HepG2 (cell line): ENCODE data around the gene NRG3. TPM values are rescaled to one million over a fixed set of nuclear protein-coding genes. Genes with fewer than 3 reads are reported as not detected.

Experiments
- ATAC-seq: fragments of 200-7000 bp; cut with Tn5 transposase; 3 replicates; pipeline ENCODE4 v1.9.1; 2020; ENCODE audit warnings: mild to moderate bottlenecking, moderate library complexity
- BruUV-seq: library from RNA; stranded (reverse); fragments of 400-500 nt; replicated peaks from 2 replicates; lab custom pipeline; 2021; lab: Mats Ljungman, UMichigan
- CTCF ChIA-PET: fragments of 300-600 bp; formaldehyde crosslinking; extraction: SDS; loops from one replicate; lab custom pipeline; 2021; ENCODE audit warnings: low total read pairs, inconsistent platforms, low intra/inter-chr PET ratio; lab: Yijun Ruan, JAX
- POLR2A ChIA-PET: fragments of 350-600 bp; sonication (Branson Sonifier 250); formaldehyde crosslinking; loops from one replicate; lab custom pipeline; 2020; ENCODE audit warnings: antibody characterized with exemption, inconsistent platforms; lab: Yijun Ruan, JAX
- DNase-seq: peaks from one replicate; pipeline ENCODE4 v3.0.0-alpha.2; 2015; ENCODE audit warnings: low spot score
- FAIRE-seq: peaks from 3 replicates; lab custom pipeline; 2011; peaks lifted over from hg19 to GRCh38; lab: Jason Lieb, UNC
- H2AFZ ChIP-seq: one replicate; pipeline ENCODE4 v1.6.1; 2011; ENCODE audit warnings: low read length, inconsistent platforms
- H3K27ac ChIP-seq: fragments of 300-600 bp; 3 replicates; pipeline ENCODE4 v1.8.0; 2011; ENCODE audit warnings: mixed run types, mild to moderate bottlenecking, mixed read lengths, low read length, inconsistent platforms; ENCODE audit not compliant: insufficient read depth; ENCODE audit errors: extremely low read length
- H3K27me3 ChIP-seq, 2 experiments: fragments of 200-600 bp in 1 of 2; 2 replicates in 1 of 2; 3 replicates in 1 of 2; pipeline versions ENCODE4 v1.6.0 to v1.8.0; 2011; ENCODE audit warnings: low read length in 2 of 2, mild to moderate bottlenecking in 2 of 2, moderate library complexity in 2 of 2, inconsistent platforms in 1 of 2; ENCODE audit not compliant: insufficient read depth in 2 of 2, control insufficient read depth in 1 of 2
- H3K36me3 ChIP-seq, 2 experiments: fragments of 200-600 bp in 1 of 2; replicated peaks in 1 of 2; 2 replicates in 1 of 2; 3 replicates in 1 of 2; pipeline versions ENCODE4 v1.5.1 to v1.8.0; 2011; ENCODE audit warnings: low read length in 2 of 2, inconsistent platforms in 1 of 2; ENCODE audit not compliant: insufficient read depth in 2 of 2, control insufficient read depth in 1 of 2
- H3K4me1 ChIP-seq: 2 replicates; pipeline ENCODE4 v1.5.1; 2012; ENCODE audit warnings: low read length, inconsistent platforms; ENCODE audit not compliant: insufficient read depth
- H3K4me2 ChIP-seq: 2 replicates; pipeline ENCODE4 v1.6.0; 2011; ENCODE audit warnings: low read depth, low read length, inconsistent platforms
- H3K4me3 ChIP-seq, 3 experiments: fragments of 200-600 bp in 1 of 3; sonication (generic), shearing (Covaris generic) in 1 of 3; replicated peaks in 1 of 3; 2 replicates each; pipeline ENCODE4 v1.5.1; 2011 to 2016; ENCODE audit warnings: low read length in 3 of 3, inconsistent platforms in 2 of 3, low read depth in 2 of 3, mild to moderate bottlenecking in 2 of 3, control low read depth in 1 of 3, mixed read lengths in 1 of 3; ENCODE audit not compliant: insufficient read depth in 1 of 3
- H3K79me2 ChIP-seq: one replicate; pipeline ENCODE4 v1.6.1; 2011; ENCODE audit warnings: low read length, inconsistent platforms; ENCODE audit not compliant: insufficient read depth
- H3K9ac ChIP-seq: 2 replicates; pipeline ENCODE4 v1.6.0; 2011; ENCODE audit warnings: mild to moderate bottlenecking, low read depth, low read length, inconsistent platforms; ENCODE audit not compliant: insufficient read depth
- H3K9me3 ChIP-seq: 2 replicates; pipeline ENCODE4 v1.5.1; 2012; ENCODE audit warnings: mild to moderate bottlenecking, low read length
- H4K20me1 ChIP-seq: 2 replicates; pipeline ENCODE4 v1.6.0; 2011; ENCODE audit warnings: inconsistent platforms, mild to moderate bottlenecking, low read length, moderate library complexity; ENCODE audit not compliant: insufficient read depth
- RELA ChIP-seq: sonication (generic); formaldehyde crosslinking; IDR thresholded peaks from 2 replicates; pipeline ENCODE4 v1.4.0; 2020; ENCODE audit warnings: missing genetic modification reagents
- ZNF232 ChIP-seq: sonication (generic); formaldehyde crosslinking; IDR thresholded peaks from 2 replicates; pipeline ENCODE4 v1.4.0; 2020; ENCODE audit warnings: missing genetic modification reagents, borderline replicate concordance
- ZNF317 ChIP-seq: sonication (generic); formaldehyde crosslinking; IDR thresholded peaks from 2 replicates; pipeline ENCODE4 v1.5.0; 2020; ENCODE audit warnings: mild to moderate bottlenecking, missing genetic modification reagents
- ZNF746 ChIP-seq: sonication (generic); formaldehyde crosslinking; IDR thresholded peaks from 2 replicates; pipeline ENCODE4 v1.8.0; 2022; ENCODE audit warnings: mild to moderate bottlenecking, missing genetic modification reagents
- WGBS: methylation state at CpG from one replicate; pipeline ENCODE4 v1.1.6; 2017; ENCODE audit warnings: low lambda C conversion rate; 5-methylcytosine and 5-hydroxymethylcytosine counted together
- in situ Hi-C: cut with HindIII; loops from 2 replicates; pipeline ENCODE4 v1.10.0; 2017; ENCODE audit warnings: low pct_unique_long_range_greater_than_20kb; ENCODE audit not compliant: extremely low pct_ligation_motif_present
- intact Hi-C: fragments of 100-400 bp; cut with micrococcal nuclease; formaldehyde crosslinking; loops from one replicate; pipeline ENCODE4 v1.10.0; 2022; ENCODE audit not compliant: unreplicated experiment
- polyA plus RNA-seq, 8 experiments: library from polyadenylated mRNA; depleted of rRNA in 3 of 8; stranded (reverse) in 7 of 8; unstranded in 1 of 8; fragments of >200 nt; fragmentation: Illumina TruSeq in 4 of 8; extraction: Trizol in 4 of 8; gene quantifications; 2 replicates each; pipeline versions ENCODE4 v1.2.1 to v1.2.3, GENCODE V29; 2011 to 2016; ENCODE audit warnings: low read depth in 4 of 8, missing spikeins in 1 of 8, mixed read lengths in 1 of 8; ENCODE audit not compliant: insufficient read depth in 1 of 8
- total RNA-seq, 5 experiments: library from RNA; depleted of rRNA; stranded (reverse); fragments of >200 nt; fragmentation: Illumina TruSeq; extraction: Trizol; gene quantifications; 2 replicates each; pipeline ENCODE4 v1.2.3, GENCODE V29; 2016; ENCODE audit warnings: low read depth in 1 of 5
- TF ChIP-seq, protein P1 (sequence below): IDR thresholded peaks from 2 replicates; pipeline ENCODE4 v1.6.1; 2016; ENCODE audit warnings: low read depth, control low read depth

Gene NRG3
- total and polyA plus RNA-seq, 2 of the 13 experiments (the other 11 are each of a cell fraction or from before 2014, with no cell fraction given): not detected

DNA sequence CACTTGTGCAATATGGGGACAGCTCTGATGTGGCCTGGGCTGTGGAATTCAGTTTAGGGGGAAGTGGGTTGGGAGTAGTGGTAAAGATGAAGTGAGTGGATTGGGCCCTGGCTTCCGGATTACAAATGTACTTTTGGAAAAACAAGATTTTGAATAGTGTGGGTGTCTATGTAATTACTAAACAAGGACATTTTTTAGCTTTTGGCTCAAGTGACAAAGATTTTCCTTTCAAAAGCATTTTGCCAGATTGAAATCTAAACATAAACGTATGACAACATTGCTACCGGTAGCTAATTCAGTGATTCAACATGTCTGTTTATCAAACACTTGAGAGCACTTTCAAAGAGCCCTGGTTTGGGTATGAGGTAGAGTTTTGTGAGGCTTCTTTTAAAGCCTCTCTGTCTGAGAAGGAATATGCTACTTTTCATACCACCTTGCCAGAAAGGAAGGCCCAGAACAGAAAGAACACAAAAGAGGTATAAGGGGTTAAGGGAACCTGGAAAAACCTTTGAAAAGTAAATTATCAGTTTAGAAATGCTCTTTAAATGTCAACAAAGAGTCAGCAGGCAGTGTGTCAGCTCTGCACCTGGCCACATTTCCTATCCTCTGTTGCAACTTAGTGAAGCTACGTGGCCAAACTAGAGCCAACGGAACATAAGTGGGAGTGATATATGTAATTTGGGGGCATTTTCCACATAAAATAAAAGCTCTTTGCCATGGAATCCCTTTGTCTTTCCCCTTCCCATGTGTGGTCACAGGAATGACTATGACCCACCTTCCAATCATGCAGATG, 516.1 kb downstream of the NRG3 start:
- H3K27ac ChIP-seq: no peak overlapping the region
- H2AFZ ChIP-seq: no peak overlapping the region
- FAIRE-seq (no peak), DNase-seq (no peak), ATAC-seq (no peak)
- no peaks in the 10 kb centered on the region for H4K20me1 ChIP-seq
- no peaks in the 10 kb centered on the region for H3K36me3 ChIP-seq
- H3K4me1 ChIP-seq: no peaks in the 10 kb centered on the region
- no peak for TF ChIP-seq RELA
- no peak for TF ChIP-seq ZNF746
- H3K27me3 ChIP-seq: no peaks in the 10 kb centered on the region
- no peak overlapping the region for H3K4me2 ChIP-seq
- ChIA-PET CTCF (no interaction called here), POLR2A (no interaction called here)
- 4% methylated on average over 5 of the region's 5 CpGs for WGBS
- peaks cover 91% of the 10 kb centered on the region for H3K9me3 ChIP-seq
- in situ Hi-C loops: no loop called here
- no peak overlapping the region for H3K9ac ChIP-seq
- no peak overlapping the region for H3K4me3 ChIP-seq
- H3K79me2 ChIP-seq: no peaks in the 10 kb centered on the region
- no TSS peak for BruUV-seq
- intact Hi-C loops: no loop called here

DNA sequence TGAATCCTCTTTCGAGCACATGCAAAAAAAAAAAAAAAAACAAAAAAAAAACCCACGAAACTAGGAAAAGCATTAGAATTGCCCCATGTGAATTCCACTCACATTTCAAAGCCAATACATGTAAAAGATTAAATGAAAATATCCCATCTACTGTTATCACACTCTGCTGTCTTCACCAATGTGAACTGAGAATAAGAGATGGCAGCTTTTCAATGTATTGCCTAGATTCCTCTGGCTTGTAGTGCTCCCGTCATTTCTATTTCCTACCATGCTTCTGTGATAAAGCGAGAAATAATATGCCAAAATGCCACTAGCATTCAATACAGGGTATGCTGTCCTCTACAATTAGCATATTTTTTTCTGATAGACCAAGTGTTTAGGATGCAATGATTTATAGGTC, 517.0 kb downstream of the NRG3 start:
- FAIRE-seq: no peak
- H4K20me1 ChIP-seq: no peaks in the 10 kb centered on the region
- no peak overlapping the region for H3K9ac ChIP-seq
- ChIA-PET POLR2A (no interaction called here), CTCF (no interaction called here)
- no peaks in the 10 kb centered on the region for H3K27me3 ChIP-seq
- no peak overlapping the region for H2AFZ ChIP-seq
- BruUV-seq: no TSS peak
- in situ Hi-C loops: no loop called here
- H3K4me3 ChIP-seq: no peak overlapping the region
- 6% methylated on average over 4 of the region's 4 CpGs for whole genome bisulfite sequencing
- no peaks in the 10 kb centered on the region for H3K79me2 ChIP-seq
- intact Hi-C loops: no loop called here
- peaks cover 91% of the 10 kb centered on the region for H3K9me3 ChIP-seq
- no peak for ATAC-seq
- no peak overlapping the region for H3K4me2 ChIP-seq
- no peaks in the 10 kb centered on the region for H3K4me1 ChIP-seq
- H3K27ac ChIP-seq: no peak overlapping the region
- TF ChIP-seq, protein P1, sequence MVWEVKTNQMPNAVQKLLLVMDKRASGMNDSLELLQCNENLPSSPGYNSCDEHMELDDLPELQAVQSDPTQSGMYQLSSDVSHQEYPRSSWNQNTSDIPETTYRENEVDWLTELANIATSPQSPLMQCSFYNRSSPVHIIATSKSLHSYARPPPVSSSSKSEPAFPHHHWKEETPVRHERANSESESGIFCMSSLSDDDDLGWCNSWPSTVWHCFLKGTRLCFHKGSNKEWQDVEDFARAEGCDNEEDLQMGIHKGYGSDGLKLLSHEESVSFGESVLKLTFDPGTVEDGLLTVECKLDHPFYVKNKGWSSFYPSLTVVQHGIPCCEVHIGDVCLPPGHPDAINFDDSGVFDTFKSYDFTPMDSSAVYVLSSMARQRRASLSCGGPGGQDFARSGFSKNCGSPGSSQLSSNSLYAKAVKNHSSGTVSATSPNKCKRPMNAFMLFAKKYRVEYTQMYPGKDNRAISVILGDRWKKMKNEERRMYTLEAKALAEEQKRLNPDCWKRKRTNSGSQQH (CRISPR knock-in tag): no peak
- TF ChIP-seq ZNF232 (CRISPR knock-in tag): no peak
- TF ChIP-seq ZNF317: no peak
- H3K36me3 ChIP-seq: no peaks in the 10 kb centered on the region
- DNase-seq: no peak
